Adrenal gland (tissue), 5 donors: ENCODE results near the gene CPT1B.

ENCODE experiments used
- CTCF ChIP-seq, 6 experiments: fragments of 450-650 bp in 4 of 6; fragments of 200-600 bp in 2 of 6; sonication (generic) in 1 of 6; IDR thresholded peaks; 1 replicate in 5 of 6; 2 replicates in 1 of 6; pipeline versions ENCODE4 v1.5.1 to v1.8.0; 2016 to 2021; ENCODE audit warnings: antibody characterized with exemption in 6 of 6, mild to moderate bottlenecking in 2 of 6, moderate library complexity in 1 of 6
- POLR2A ChIP-seq, 2 donors: fragments of 450-650 bp; IDR thresholded peaks; one replicate each; pipeline ENCODE4 v1.6.1; 2017; ENCODE audit warnings: antibody characterized with exemption in 2 of 2, mild to moderate bottlenecking in 2 of 2, moderate library complexity in 1 of 2
- donor health status: DM: no; HTN: no; CAD: no.

GRCh38 chr22:50575426-50575941 lies 2.7 kb downstream of the CPT1B start:
- TF ChIP-seq CTCF (IDR thresholded peaks at IDR 0.05) (no peak), POLR2A (IDR thresholded peaks at IDR 0.05) (no peak)
